Activated CD4-positive, alpha-beta T cell treated with anti-CD3 and anti-CD28 coated beads, Interleukin-2, amount 10 ng/mL, durations not matched to agents 24 days and 14 days (primary cell): Measurements from ENCODE around the gene FSIP1. TPM values are rescaled to one million over a fixed set of nuclear protein-coding genes. Genes with fewer than 3 reads are reported as not detected.

Source experiments
- DNase-seq: peaks from one replicate; pipeline ENCODE4 v3.0.0; 2022
- H3K27ac Mint-ChIP-seq: one replicate; pipeline ENCODE4 v1.8.0; 2022; ENCODE audit warnings: mild to moderate bottlenecking, mixed read lengths
- H3K27me3 Mint-ChIP-seq: one replicate; pipeline ENCODE4 v1.8.0; 2022; ENCODE audit warnings: mixed read lengths
- H3K36me3 Mint-ChIP-seq: one replicate; pipeline ENCODE4 v1.8.0; 2022; ENCODE audit warnings: low read depth, mild to moderate bottlenecking, mixed read lengths
- H3K4me1 Mint-ChIP-seq: one replicate; pipeline ENCODE4 v1.8.0; 2021; ENCODE audit warnings: mixed read lengths
- H3K4me3 Mint-ChIP-seq: one replicate; pipeline ENCODE4 v1.8.0; 2022; ENCODE audit warnings: mild to moderate bottlenecking, moderate library complexity, mixed read lengths
- H3K9me3 Mint-ChIP-seq: one replicate; pipeline ENCODE4 v1.8.0; 2021; ENCODE audit warnings: mixed read lengths
- intact Hi-C: fragments of 100-400 bp; cut with micrococcal nuclease; formaldehyde crosslinking; loops from one replicate; pipeline ENCODE4 v1.15.1; 2023
- total RNA-seq: library from RNA; stranded (reverse); gene quantifications from 2 replicates; pipeline ENCODE4 v1.2.3, GENCODE V29; 2022

The FSIP1 gene
- total RNA-seq, 1 donor from 2014 or later: 0.37 TPM

- H3K27ac Mint-ChIP-seq: no peak overlapping the region
- DNase-seq: no peak
- H3K9me3 Mint-ChIP-seq: no peaks in the 10 kb centered on the region
- intact Hi-C loops: no loop called here
- H3K4me1 Mint-ChIP-seq: no peaks in the 10 kb centered on the region
- no peak overlapping the region for H3K4me3 Mint-ChIP-seq
- no peaks in the 10 kb centered on the region for H3K36me3 Mint-ChIP-seq
- H3K27me3 Mint-ChIP-seq: peaks cover 13% of the 10 kb centered on the region
Measured at GRCh38 chr15:39552556-39552955, 230.1 kb downstream of the FSIP1 start.

GRCh38 chr15:39551476-39551875, 231.2 kb downstream of the FSIP1 start:
- no peaks in the 10 kb centered on the region for H3K36me3 Mint-ChIP-seq
- peaks cover 15% of the 10 kb centered on the region for H3K27me3 Mint-ChIP-seq
- no peak overlapping the region for H3K27ac Mint-ChIP-seq
- no peaks in the 10 kb centered on the region for H3K4me1 Mint-ChIP-seq
- DNase-seq: no peak
- no peak overlapping the region for H3K4me3 Mint-ChIP-seq
- H3K9me3 Mint-ChIP-seq: no peaks in the 10 kb centered on the region
- intact Hi-C loops: no loop called here

Other genes starting within 250 kb of the FSIP1 start
- gene THBS1, start 201.8 kb downstream of the FSIP1 start, total RNA-seq: 1.9 and 2.8 TPM in 2 replicates
- gene GPR176, start 137.4 kb upstream of the FSIP1 start, total RNA-seq: 0.14 and 0.33 TPM in 2 replicates
- 49.1 and 51.5 TPM in 2 replicates for gene EIF2AK4, start 151.3 kb upstream of the FSIP1 start, total RNA-seq